ENCODE results near the gene ATAD3B. TPM values are rescaled to one million over a fixed set of nuclear protein-coding genes. Genes with fewer than 3 reads are reported as not detected.

Gene ATAD3B, protein sequence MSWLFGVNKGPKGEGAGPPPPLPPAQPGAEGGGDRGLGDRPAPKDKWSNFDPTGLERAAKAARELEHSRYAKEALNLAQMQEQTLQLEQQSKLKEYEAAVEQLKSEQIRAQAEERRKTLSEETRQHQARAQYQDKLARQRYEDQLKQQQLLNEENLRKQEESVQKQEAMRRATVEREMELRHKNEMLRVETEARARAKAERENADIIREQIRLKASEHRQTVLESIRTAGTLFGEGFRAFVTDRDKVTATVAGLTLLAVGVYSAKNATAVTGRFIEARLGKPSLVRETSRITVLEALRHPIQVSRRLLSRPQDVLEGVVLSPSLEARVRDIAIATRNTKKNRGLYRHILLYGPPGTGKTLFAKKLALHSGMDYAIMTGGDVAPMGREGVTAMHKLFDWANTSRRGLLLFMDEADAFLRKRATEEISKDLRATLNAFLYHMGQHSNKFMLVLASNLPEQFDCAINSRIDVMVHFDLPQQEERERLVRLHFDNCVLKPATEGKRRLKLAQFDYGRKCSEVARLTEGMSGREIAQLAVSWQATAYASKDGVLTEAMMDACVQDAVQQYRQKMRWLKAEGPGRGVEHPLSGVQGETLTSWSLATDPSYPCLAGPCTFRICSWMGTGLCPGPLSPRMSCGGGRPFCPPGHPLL
- total RNA-seq: 22.5 TPM

DNA sequence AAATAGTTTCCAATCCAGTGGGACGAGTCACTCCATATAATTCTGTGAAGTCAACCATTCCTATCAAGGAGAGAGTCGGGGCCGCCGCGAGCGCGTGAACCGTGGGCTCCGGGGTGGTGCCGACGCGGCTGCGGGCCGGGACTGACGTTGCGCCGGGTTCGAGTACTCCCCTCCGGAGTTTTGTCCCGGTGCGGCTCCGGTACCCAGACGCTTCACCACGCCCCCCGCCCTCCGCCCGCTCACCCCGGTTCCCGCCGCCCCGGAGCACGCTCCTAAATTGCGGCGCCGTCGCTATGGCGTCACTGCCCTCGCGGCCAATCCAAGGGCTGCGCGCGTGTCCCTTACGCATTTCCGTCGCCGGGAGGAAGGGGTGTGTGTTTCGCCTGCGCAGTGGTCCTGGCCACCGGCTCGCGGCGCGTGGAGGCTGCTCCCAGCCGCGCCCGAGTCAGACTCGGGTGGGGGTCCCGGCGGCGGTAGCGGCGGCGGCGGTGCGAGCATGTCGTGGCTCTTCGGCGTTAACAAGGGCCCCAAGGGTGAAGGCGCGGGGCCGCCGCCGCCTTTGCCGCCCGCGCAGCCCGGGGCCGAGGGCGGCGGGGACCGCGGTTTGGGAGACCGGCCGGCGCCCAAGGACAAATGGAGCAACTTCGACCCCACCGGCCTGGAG lies at the start of gene ATAD3B:
Gene ATAD3B (plus strand): TSS at position 377 of the 664 bp plus-strand sequence. CDS start 120 bp downstream, at position 497.

DNA sequence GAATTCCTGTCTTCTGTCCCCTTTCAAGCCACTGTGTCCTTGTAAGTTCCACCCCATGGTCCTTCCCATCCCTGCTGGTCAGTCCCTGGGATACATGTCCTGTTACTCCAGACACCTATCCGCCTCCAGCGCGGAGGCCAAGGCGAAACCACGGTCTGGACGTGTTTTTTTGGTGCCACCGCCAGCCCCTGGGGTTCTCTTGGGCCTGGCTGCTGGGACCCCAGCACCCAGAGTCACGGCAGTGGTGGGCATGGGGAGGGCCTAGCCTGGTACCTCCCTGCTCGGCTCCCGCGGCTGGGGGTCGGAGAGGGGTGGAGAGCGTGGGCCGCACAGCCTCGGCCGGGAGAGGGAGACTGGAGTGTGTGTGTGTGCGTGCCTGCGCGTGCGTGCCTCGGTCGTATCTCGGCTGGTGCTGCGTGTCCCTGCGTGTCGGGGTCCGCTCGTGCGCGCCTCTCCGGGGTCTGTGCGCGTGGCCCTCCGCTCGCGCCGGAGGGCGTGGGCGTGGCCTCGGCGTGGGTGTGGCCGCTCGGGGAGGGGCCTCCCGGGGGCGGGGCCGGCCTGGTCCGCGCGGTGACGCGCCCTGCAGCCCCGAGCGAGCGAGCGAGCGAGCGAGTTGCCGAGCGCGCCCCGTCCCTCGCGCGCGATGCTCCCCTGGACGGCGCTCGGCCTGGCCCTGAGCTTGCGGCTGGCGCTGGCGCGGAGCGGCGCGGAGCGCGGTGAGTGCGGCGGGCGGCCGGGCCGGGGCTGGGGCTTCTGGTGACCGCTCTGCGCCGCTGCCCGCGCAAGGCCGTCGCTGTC lies 36.3 kb upstream of the ATAD3B start, which contains the start of gene VWA1:
Gene VWA1 (plus strand): TSS at position 585 of the 798 bp plus-strand sequence. CDS start 59 bp downstream, at position 644.

DNA sequence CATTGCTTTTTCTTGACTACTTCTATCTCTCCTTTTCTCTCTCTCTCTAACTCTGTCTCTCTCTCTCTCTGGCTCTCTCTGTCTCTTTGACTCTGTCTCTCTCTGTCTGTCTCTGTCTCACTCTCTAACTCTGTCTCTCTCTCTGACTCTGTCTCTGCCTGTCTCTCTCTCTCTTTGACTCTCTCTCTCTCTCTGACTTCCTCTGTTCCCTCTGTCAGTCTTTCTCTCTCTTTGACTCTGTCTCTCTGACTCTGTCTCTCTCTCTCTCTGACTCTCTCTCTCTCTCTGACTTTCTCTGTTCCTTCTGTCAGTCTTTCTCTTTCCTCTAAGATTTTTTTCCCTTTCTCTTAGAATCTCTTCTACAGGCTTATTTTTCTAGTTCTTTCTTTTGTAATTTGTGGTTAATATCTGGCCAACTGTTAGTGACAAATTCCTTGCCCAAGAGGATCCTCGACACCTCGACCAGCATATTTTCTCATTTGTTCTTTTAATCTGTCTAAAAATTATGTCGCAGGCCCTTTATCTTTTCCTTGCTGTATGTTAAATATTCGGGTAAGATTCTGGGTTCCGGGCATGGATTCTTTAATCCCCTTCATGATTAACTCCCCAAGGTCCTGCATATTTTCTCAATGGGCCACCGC lies 22.3 kb upstream of the ATAD3B start, which contains the start of gene ATAD3C:
Gene ATAD3C (plus strand): TSS at position 591 of the 641 bp plus-strand sequence. CDS start 995 bp downstream, outside the sequence.

DNA sequence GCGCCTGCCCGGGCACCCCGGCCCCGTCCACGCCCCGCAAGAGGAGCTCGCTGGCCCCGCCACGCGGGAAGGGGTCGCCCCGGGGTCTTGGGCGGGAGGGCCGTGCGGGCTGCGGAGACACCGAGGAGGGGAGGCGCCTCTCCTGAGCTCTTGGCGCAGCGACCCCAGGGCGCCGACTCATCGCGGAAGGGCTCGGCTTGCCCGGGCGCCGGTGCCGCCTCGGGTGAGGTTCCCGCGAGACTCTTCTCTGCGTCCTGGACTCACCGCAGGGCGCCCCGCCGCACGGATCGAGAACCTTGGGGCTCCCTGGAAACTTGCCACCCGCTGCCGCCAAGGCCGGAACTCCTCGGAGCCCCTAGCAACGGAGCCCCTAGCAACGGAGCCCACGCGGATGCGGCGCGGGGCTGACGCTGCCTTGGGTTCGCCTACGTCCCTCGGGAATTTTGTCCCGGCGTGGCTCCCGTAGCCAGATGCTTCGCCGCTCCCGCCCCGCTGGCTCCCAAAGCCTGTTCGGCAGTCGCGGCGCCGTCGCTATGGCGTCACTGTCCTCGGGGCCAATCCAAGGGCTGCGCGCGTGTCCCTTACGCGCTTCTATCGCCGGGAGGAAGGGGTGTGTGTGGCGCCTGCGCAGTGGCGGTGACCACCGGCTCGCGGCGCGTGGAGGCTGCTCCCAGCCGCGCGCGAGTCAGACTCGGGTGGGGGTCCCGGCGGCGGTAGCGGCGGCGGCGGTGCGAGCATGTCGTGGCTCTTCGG lies 40.1 kb downstream of the ATAD3B start, which contains the start of gene ATAD3A:
Gene ATAD3A (plus strand): TSS at position 630 of the 753 bp plus-strand sequence. CDS start 107 bp downstream, at position 737.

DNA sequence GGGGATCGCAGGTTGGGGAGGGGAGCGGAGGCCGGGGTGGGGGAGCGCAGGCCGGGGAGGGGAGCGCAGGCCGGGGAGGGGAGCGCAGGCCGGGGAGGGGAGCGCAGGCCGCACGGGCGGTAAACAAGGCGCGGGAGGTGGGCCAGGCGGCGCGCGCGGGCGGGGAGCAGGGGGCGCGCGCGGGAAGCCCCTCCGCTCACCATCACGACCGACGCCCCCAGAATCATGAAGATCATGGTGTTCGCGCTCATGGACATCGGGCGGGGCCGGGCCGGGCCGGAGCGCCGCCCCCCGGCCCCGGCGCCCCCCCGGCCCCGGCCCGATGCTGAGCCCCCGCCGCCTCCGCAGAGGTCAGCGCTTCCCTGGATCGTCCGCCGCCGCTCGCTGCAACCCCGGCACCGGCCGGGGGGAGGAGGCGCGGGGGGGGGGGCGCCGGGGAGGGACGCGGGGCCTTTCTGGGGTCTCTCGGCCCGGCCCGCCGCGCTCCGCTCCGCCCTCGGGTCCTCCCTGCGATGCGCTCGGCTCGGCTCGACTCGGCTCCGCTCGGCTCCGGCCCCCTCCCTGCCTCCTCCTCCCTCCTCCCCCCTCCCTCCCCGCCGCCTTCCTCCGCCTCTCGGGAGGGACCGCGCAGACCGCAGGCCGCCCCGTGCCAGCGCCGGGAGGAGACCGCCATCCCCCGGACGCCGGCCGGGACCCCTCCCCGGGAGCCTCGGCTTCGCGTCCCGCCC lies 68.7 kb downstream of the ATAD3B start, which contains the start of gene TMEM240:
Gene TMEM240 (minus strand): TSS at position 535 of the 728 bp plus-strand sequence. CDS start 278 bp downstream, at position 257.

Other genes with a start within 250 kb of the ATAD3B start
- gene SDF4, start 239.8 kb upstream of the ATAD3B start, total RNA-seq: 34.4 TPM
- gene B3GALT6, start 239.5 kb upstream of the ATAD3B start, total RNA-seq: 24.7 TPM
- gene C1QTNF12, start 225.0 kb upstream of the ATAD3B start, total RNA-seq: not detected
- 52.0 TPM for gene UBE2J2, start 197.9 kb upstream of the ATAD3B start, total RNA-seq
- 4.4 TPM for gene SCNN1D, start 191.3 kb upstream of the ATAD3B start, total RNA-seq
- 202 TPM for gene ACAP3, start 163.8 kb upstream of the ATAD3B start, total RNA-seq
- gene PUSL1, start 163.2 kb upstream of the ATAD3B start, total RNA-seq: 10.0 TPM
- 69.2 TPM for gene INTS11, start 147.1 kb upstream of the ATAD3B start, total RNA-seq
- gene CPTP, start 147.0 kb upstream of the ATAD3B start, total RNA-seq: 16.3 TPM
- 1.6 TPM for gene TAS1R3, start 140.5 kb upstream of the ATAD3B start, total RNA-seq
- 80.1 TPM for gene DVL1, start 122.3 kb upstream of the ATAD3B start, total RNA-seq
- gene MXRA8, start 113.2 kb upstream of the ATAD3B start, total RNA-seq: 9.1 TPM
- gene AURKAIP1, start 96.6 kb upstream of the ATAD3B start, total RNA-seq: 27.2 TPM
- 262 TPM for gene CCNL2, start 72.4 kb upstream of the ATAD3B start, total RNA-seq
- gene MRPL20, start 64.5 kb upstream of the ATAD3B start, total RNA-seq: 49.5 TPM
- 1.6 TPM for gene ANKRD65, start 50.5 kb upstream of the ATAD3B start, total RNA-seq
- 4.1 TPM for gene VWA1, start 36.1 kb upstream of the ATAD3B start, total RNA-seq
- gene ATAD3C, start 22.1 kb upstream of the ATAD3B start, total RNA-seq: not detected
- gene ATAD3A, start 40.4 kb downstream of the ATAD3B start, total RNA-seq: 13.5 TPM
- gene TMEM240, start 68.9 kb downstream of the ATAD3B start, total RNA-seq: 20.3 TPM
- gene SSU72, start 103.1 kb downstream of the ATAD3B start, total RNA-seq: 45.4 TPM
- 2.2 TPM for gene FNDC10, start 128.4 kb downstream of the ATAD3B start, total RNA-seq
- gene MIB2, start 143.7 kb downstream of the ATAD3B start, total RNA-seq: 67.6 TPM
- 0.63 TPM for gene MMP23B, start 160.4 kb downstream of the ATAD3B start, total RNA-seq
- 8.5 TPM for gene CDK11B, start 187.2 kb downstream of the ATAD3B start, total RNA-seq
- 91.4 TPM for gene SLC35E2B, start 221.0 kb downstream of the ATAD3B start, total RNA-seq

Data from parietal lobe (tissue), 1 donor.